Measurements from ENCODE around the gene CACFD1. TPM values are rescaled to one million over a fixed set of nuclear protein-coding genes. Genes with fewer than 3 reads are reported as not detected.

The CACFD1 gene
- total and polyA plus RNA-seq, 12 donors = 6.5 to 29.5 (median 17.5) TPM

GRCh38 chr9:133419005-133419404 lies 40.8 kb upstream of the CACFD1 start:
- 71 to 80% (median 77%) methylated on average over 13 of the region's 13 CpGs for WGBS, 4 donors
- DNase-seq = no peak
- no peak for TF ChIP-seq CTCF (IDR thresholded peaks at IDR 0.05)
- no peak for TF ChIP-seq POLR2A (IDR thresholded peaks at IDR 0.05)
- intact Hi-C loops (cut with DNase I) = no loop called here
- Histone ChIP-seq H3K4me3 (no peak overlapping the region), H3K27me3 (no peaks in the 10 kb centered on the region), H3K27ac (no peak overlapping the region), H3K9me3 (replicated peaks in 1 of 3) (no peaks in the 10 kb centered on the region), H3K36me3 (replicated peaks in 1 of 2) (peaks cover 0 to 9% of the 10 kb centered on the region in 2 donors), H3K4me1 (replicated peaks in 1 of 2) (peaks cover 10 to 12% of the 10 kb centered on the region in 2 donors)

GRCh38 chr9:133420392-133420827 lies 39.4 kb upstream of the CACFD1 start:
- no peak for TF ChIP-seq POLR2A (IDR thresholded peaks at IDR 0.05)
- TF ChIP-seq CTCF (IDR thresholded peaks at IDR 0.05) = no peak
- intact Hi-C loops (cut with DNase I) = no loop called here

GRCh38 chr9:133421615-133422542 lies 37.9 kb upstream of the CACFD1 start, which contains the start of gene ADAMTS13:
Gene ADAMTS13, plus strand, starts transcription at chr9:133422367. Its CDS starts 77 bp downstream, at chr9:133422444.
- no peak within 1 kb of the TSS for H3K4me3 ChIP-seq
- intact Hi-C loops (cut with DNase I) = no loop called here
- 50 to 62% (median 56%) methylated on average over 13 to 23 of the region's 23 CpGs for WGBS, 4 donors
- H3K36me3 ChIP-seq (replicated peaks in 1 of 2) = no peaks in the 10 kb centered on the region
- DNase-seq = no peak
- no peaks in the 10 kb centered on the region for H3K9me3 ChIP-seq (replicated peaks in 1 of 3)
- no peaks in the 10 kb centered on the region for H3K27me3 ChIP-seq
- H3K27ac ChIP-seq = no peak within 1 kb of the TSS
- H3K4me1 ChIP-seq (replicated peaks in 1 of 2) = peaks cover 3% of the 10 kb centered on the region in 2 donors
- TF ChIP-seq POLR2A (IDR thresholded peaks at IDR 0.05) (no peak), CTCF (IDR thresholded peaks at IDR 0.05) (no peak)

More at GRCh38 chr9:133420392-133420827, 39.4 kb upstream of the CACFD1 start:
- DNase-seq = no peak
- no peaks in the 10 kb centered on the region for H3K9me3 ChIP-seq (replicated peaks in 1 of 3)
- H3K36me3 ChIP-seq (replicated peaks in 1 of 2) = peaks cover 0 to under 1% of the 10 kb centered on the region in 2 donors
- H3K27ac ChIP-seq = no peak overlapping the region
- H3K27me3 ChIP-seq = no peaks in the 10 kb centered on the region
- 61 to 69% (median 63%) methylated on average over 5 of the region's 5 CpGs for WGBS, 4 donors
- no peak overlapping the region for H3K4me3 ChIP-seq
- peaks cover 10 to 12% of the 10 kb centered on the region in 2 donors for H3K4me1 ChIP-seq (replicated peaks in 1 of 2)

- Histone ChIP-seq H3K9me3 (replicated peaks in 1 of 3) (no peaks in the 10 kb centered on the region), H3K27me3 (peaks cover 3% of the 10 kb centered on the region), H3K27ac (no peak overlapping the region), H3K4me3 (no peak overlapping the region), H3K36me3 (replicated peaks in 1 of 2) (no peaks in the 10 kb centered on the region), H3K4me1 (replicated peaks in 1 of 2) (no peaks in the 10 kb centered on the region)
- TF ChIP-seq POLR2A (IDR thresholded peaks at IDR 0.05) = no peak
- TF ChIP-seq CTCF (IDR thresholded peaks at IDR 0.05) = no peak
- 72 to 79% (median 73%) methylated on average over 3 of the region's 3 CpGs; no CpG with 5 or more reads in 1 of the 4 donors for WGBS, 4 donors
- no peak for DNase-seq
- intact Hi-C loops (cut with DNase I) = no loop called here
These were observed 36.6 kb upstream of the CACFD1 start for GRCh38 chr9:133423216-133423615.

All from adrenal gland (tissue), 12 donors.